Natural killer cell treated with Interleukin-12 subunit alpha and Interleukin-12 subunit beta and Interleukin-15 and Interleukin-18, amount 100 ng/mL, for 72 hours (primary cell): Measurements from ENCODE around the gene BCAS3. TPM values are rescaled to one million over a fixed set of nuclear protein-coding genes. Genes with fewer than 3 reads are reported as not detected.
"Not testable (repeated sequence)": the region's sequence is repeated elsewhere in the genome, so short reads cannot be mapped to it uniquely, and the experiment has no call there.

Experiments used
- ATAC-seq, 2 donors: fragments of 150-1000 bp; cut with Tn5 transposase in 1 of 2; sonication (Bioruptor Pico), chemical (Tn5 transposase) in 1 of 2; 2 replicates each; pipeline ENCODE4 v1.10.0; 2021
- DNase-seq: peaks from one replicate; pipeline ENCODE4 v3.0.0; 2022; ENCODE audit warnings: low spot score
- H3K27ac Mint-ChIP-seq, 2 donors: 1 replicate in 1 of 2; 2 replicates in 1 of 2; pipeline ENCODE4 v1.8.0; 2022; ENCODE audit warnings: mixed read lengths in 2 of 2, mild to moderate bottlenecking in 1 of 2, moderate library complexity in 1 of 2
- H3K27me3 Mint-ChIP-seq, 2 donors: 1 replicate in 1 of 2; 2 replicates in 1 of 2; pipeline ENCODE4 v1.8.0; 2022; ENCODE audit warnings: mixed read lengths in 2 of 2
- H3K36me3 Mint-ChIP-seq: one replicate; pipeline ENCODE4 v1.8.0; 2022; ENCODE audit warnings: mixed read lengths
- H3K4me1 Mint-ChIP-seq, 2 donors: 1 replicate in 1 of 2; 2 replicates in 1 of 2; pipeline ENCODE4 v1.8.0; 2022; ENCODE audit warnings: low read depth in 2 of 2, mixed read lengths in 2 of 2, mild to moderate bottlenecking in 1 of 2
- H3K4me3 Mint-ChIP-seq: one replicate; pipeline ENCODE4 v1.8.0; 2022; ENCODE audit warnings: mixed read lengths
- H3K9me3 Mint-ChIP-seq: 2 replicates; pipeline ENCODE4 v1.8.0; 2022; ENCODE audit warnings: mixed read lengths
- total RNA-seq, 2 donors: library from RNA; stranded (reverse); gene quantifications; one replicate each; pipeline ENCODE4 v1.2.3, GENCODE V29; 2022

BCAS3 gene
- total RNA-seq, 2 donors from 2014 or later = 19.5 to 26.4 TPM

GRCh38 chr17:60970741-60971140, 293.1 kb downstream of the BCAS3 start:
- DNase-seq (no peak), ATAC-seq (no peak)
- Mint-ChIP-seq H3K4me1 (no peaks in the 10 kb centered on the region), H3K9me3 (peaks cover 3% of the 10 kb centered on the region), H3K4me3 (no peak overlapping the region), H3K27me3 (no peaks in the 10 kb centered on the region), H3K36me3 (peaks cover 11% of the 10 kb centered on the region), H3K27ac (no peak overlapping the region)

GRCh38 chr17:60971515-60972369, 294.1 kb downstream of the BCAS3 start:
- DNase-seq (peak; percentile 62), ATAC-seq (peak in 1 of 2 donors; percentile 60)
- no peaks in the 10 kb centered on the region for H3K27me3 Mint-ChIP-seq
- peaks cover 11% of the 10 kb centered on the region for H3K36me3 Mint-ChIP-seq
- no peak overlapping the region for H3K27ac Mint-ChIP-seq
- peaks cover 3% of the 10 kb centered on the region for H3K9me3 Mint-ChIP-seq
- H3K4me3 Mint-ChIP-seq = no peak overlapping the region
- H3K4me1 Mint-ChIP-seq = no peaks in the 10 kb centered on the region

- H3K4me3 Mint-ChIP-seq, DNase-seq, H3K27me3 Mint-ChIP-seq, H3K27ac Mint-ChIP-seq, H3K36me3 Mint-ChIP-seq, H3K9me3 Mint-ChIP-seq, H3K4me1 Mint-ChIP-seq, ATAC-seq: not testable (repeated sequence)
These were observed 299.2 kb downstream of the BCAS3 start for GRCh38 chr17:60976861-60977260.

- H3K4me3 Mint-ChIP-seq = no peak overlapping the region
- H3K27me3 Mint-ChIP-seq = no peaks in the 10 kb centered on the region
- H3K36me3 Mint-ChIP-seq = no peaks in the 10 kb centered on the region
- no peak overlapping the region for H3K27ac Mint-ChIP-seq
- ATAC-seq = no peak
- H3K9me3 Mint-ChIP-seq = no peaks in the 10 kb centered on the region
- no peak for DNase-seq
- peaks cover 0 to 2% of the 10 kb centered on the region in 2 donors for H3K4me1 Mint-ChIP-seq
These were observed 311.7 kb downstream of the BCAS3 start for GRCh38 chr17:60989379-60989778.

- H3K9me3 Mint-ChIP-seq = no peaks in the 10 kb centered on the region
- no peak overlapping the region for H3K4me3 Mint-ChIP-seq
- H3K36me3 Mint-ChIP-seq = no peaks in the 10 kb centered on the region
- no peaks in the 10 kb centered on the region for H3K27me3 Mint-ChIP-seq
- no peak for DNase-seq
- H3K27ac Mint-ChIP-seq = no peak overlapping the region
- no peak for ATAC-seq
- H3K4me1 Mint-ChIP-seq = peaks cover 0 to 2% of the 10 kb centered on the region in 2 donors
These were observed 312.2 kb downstream of the BCAS3 start for GRCh38 chr17:60989846-60990245.

- Mint-ChIP-seq H3K4me1 (peaks cover 0 to 2% of the 10 kb centered on the region in 2 donors), H3K27me3 (no peaks in the 10 kb centered on the region), H3K27ac (no peak overlapping the region), H3K36me3 (no peaks in the 10 kb centered on the region), H3K9me3 (no peaks in the 10 kb centered on the region), H3K4me3 (no peak overlapping the region)
- no peak for ATAC-seq
- DNase-seq = no peak
These were observed 315.8 kb downstream of the BCAS3 start for GRCh38 chr17:60993497-60993896.

GRCh38 chr17:60995680-60996079, 318.0 kb downstream of the BCAS3 start:
- Mint-ChIP-seq H3K27ac (no peak overlapping the region), H3K36me3 (no peaks in the 10 kb centered on the region), H3K4me3 (no peak overlapping the region), H3K27me3 (no peaks in the 10 kb centered on the region), H3K9me3 (no peaks in the 10 kb centered on the region), H3K4me1 (no peaks in the 10 kb centered on the region)
- DNase-seq (no peak), ATAC-seq (no peak)

GRCh38 chr17:61000911-61001310, 323.3 kb downstream of the BCAS3 start:
- DNase-seq (no peak), ATAC-seq (no peak)
- Mint-ChIP-seq H3K4me1 (no peaks in the 10 kb centered on the region), H3K36me3 (no peaks in the 10 kb centered on the region), H3K27me3 (no peaks in the 10 kb centered on the region), H3K4me3 (no peak overlapping the region), H3K9me3 (no peaks in the 10 kb centered on the region), H3K27ac (no peak overlapping the region)

GRCh38 chr17:61002316-61002736, 324.7 kb downstream of the BCAS3 start:
- DNase-seq = no peak
- H3K36me3 Mint-ChIP-seq = no peaks in the 10 kb centered on the region
- H3K27me3 Mint-ChIP-seq = no peaks in the 10 kb centered on the region
- no peak overlapping the region for H3K4me3 Mint-ChIP-seq
- H3K27ac Mint-ChIP-seq = no peak overlapping the region
- H3K9me3 Mint-ChIP-seq = no peaks in the 10 kb centered on the region
- no peaks in the 10 kb centered on the region for H3K4me1 Mint-ChIP-seq
- ATAC-seq = no peak

- no peaks in the 10 kb centered on the region for H3K27me3 Mint-ChIP-seq
- ATAC-seq = no peak
- H3K36me3 Mint-ChIP-seq = no peaks in the 10 kb centered on the region
- no peak overlapping the region for H3K4me3 Mint-ChIP-seq
- no peak overlapping the region for H3K27ac Mint-ChIP-seq
- no peaks in the 10 kb centered on the region for H3K9me3 Mint-ChIP-seq
- H3K4me1 Mint-ChIP-seq = no peaks in the 10 kb centered on the region
- DNase-seq = no peak
These were observed 327.7 kb downstream of the BCAS3 start for GRCh38 chr17:61005358-61005757.

GRCh38 chr17:61005958-61006357, 328.3 kb downstream of the BCAS3 start:
- H3K9me3 Mint-ChIP-seq, H3K27me3 Mint-ChIP-seq: not testable (repeated sequence)

GRCh38 chr17:61007980-61008379, 330.3 kb downstream of the BCAS3 start:
- Mint-ChIP-seq H3K36me3 (no peaks in the 10 kb centered on the region), H3K27ac (no peak overlapping the region), H3K4me1 (no peaks in the 10 kb centered on the region), H3K27me3 (no peaks in the 10 kb centered on the region), H3K9me3 (no peaks in the 10 kb centered on the region), H3K4me3 (no peak overlapping the region)
- ATAC-seq = no peak
- DNase-seq = no peak

More at GRCh38 chr17:61005958-61006357, 328.3 kb downstream of the BCAS3 start:
- DNase-seq, H3K27ac Mint-ChIP-seq, H3K4me3 Mint-ChIP-seq, H3K4me1 Mint-ChIP-seq, H3K36me3 Mint-ChIP-seq, ATAC-seq: not testable (repeated sequence)

- no peaks in the 10 kb centered on the region for H3K36me3 Mint-ChIP-seq
- H3K4me3 Mint-ChIP-seq = no peak overlapping the region
- no peaks in the 10 kb centered on the region for H3K9me3 Mint-ChIP-seq
- DNase-seq = no peak
- no peaks in the 10 kb centered on the region for H3K4me1 Mint-ChIP-seq
- no peaks in the 10 kb centered on the region for H3K27me3 Mint-ChIP-seq
- ATAC-seq = no peak
- H3K27ac Mint-ChIP-seq = no peak overlapping the region
These were observed 332.0 kb downstream of the BCAS3 start for GRCh38 chr17:61009663-61010062.

- Mint-ChIP-seq H3K4me1 (no peaks in the 10 kb centered on the region), H3K9me3 (no peaks in the 10 kb centered on the region), H3K27me3 (no peaks in the 10 kb centered on the region), H3K4me3 (no peak overlapping the region), H3K36me3 (no peaks in the 10 kb centered on the region), H3K27ac (no peak overlapping the region)
- no peak for ATAC-seq
- DNase-seq = no peak
These were observed 333.1 kb downstream of the BCAS3 start for GRCh38 chr17:61010661-61011170.
